Measurements from ENCODE around the gene RBM46.

RBM46 gene

DNA sequence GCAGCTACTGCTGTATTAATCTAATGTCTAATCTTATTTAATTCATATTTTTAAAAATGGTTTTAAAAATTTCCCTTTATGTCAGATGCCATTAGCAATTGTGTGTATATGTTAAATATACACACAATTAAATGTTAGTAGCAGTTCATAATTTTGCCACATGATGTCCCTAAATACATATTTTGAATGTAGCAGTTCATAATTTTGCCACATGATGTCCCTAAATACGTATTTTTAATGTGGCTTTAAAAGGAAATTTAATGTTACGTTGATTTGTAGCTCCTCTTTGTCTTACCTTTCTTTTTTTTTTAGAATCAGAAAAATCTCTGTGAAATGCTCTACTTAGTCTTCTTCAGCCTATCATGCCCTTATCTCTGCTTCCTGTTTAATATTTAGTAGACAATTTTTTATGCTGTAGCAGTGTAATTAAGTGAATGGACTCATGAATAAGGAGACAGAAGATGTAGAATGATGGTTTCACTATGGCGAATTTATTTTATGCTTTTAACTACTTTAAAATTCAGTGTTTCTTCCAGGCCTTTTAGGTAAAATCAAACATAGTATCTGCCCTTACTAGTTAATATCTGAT lies 26.1 kb downstream of the RBM46 start:
- no peaks in the 10 kb centered on the region for H3K4me1 Mint-ChIP-seq
- H3K9me3 Mint-ChIP-seq, result no peaks in the 10 kb centered on the region
- no peak overlapping the region for H3K4me3 Mint-ChIP-seq
- H3K27me3 Mint-ChIP-seq (ENCODE audit: low read depth, poor library complexity), result no peaks in the 10 kb centered on the region
- H3K36me3 Mint-ChIP-seq (ENCODE audit: low read depth), result no peaks in the 10 kb centered on the region
- no peak overlapping the region for H3K27ac Mint-ChIP-seq
- peak; percentile 15 for TF ChIP-seq CTCF (IDR thresholded peaks at IDR 0.05)
- no peak for DNase-seq

GRCh38 chr4:154818230-154818629 lies 37.2 kb downstream of the RBM46 start:
- H3K4me3 Mint-ChIP-seq, result no peak overlapping the region
- no peaks in the 10 kb centered on the region for H3K4me1 Mint-ChIP-seq
- no peak for TF ChIP-seq CTCF (IDR thresholded peaks at IDR 0.05)
- peaks cover 17% of the 10 kb centered on the region for H3K9me3 Mint-ChIP-seq
- no peak overlapping the region for H3K27ac Mint-ChIP-seq
- no peak for DNase-seq
- H3K36me3 Mint-ChIP-seq (ENCODE audit: low read depth), result no peaks in the 10 kb centered on the region
- no peaks in the 10 kb centered on the region for H3K27me3 Mint-ChIP-seq (ENCODE audit: low read depth, poor library complexity)

GRCh38 chr4:154822775-154823174 lies 41.7 kb downstream of the RBM46 start:
- Mint-ChIP-seq H3K9me3 (peaks cover 14% of the 10 kb centered on the region), H3K36me3 (ENCODE audit: low read depth) (no peaks in the 10 kb centered on the region), H3K27me3 (ENCODE audit: low read depth, poor library complexity) (no peaks in the 10 kb centered on the region), H3K27ac (no peak overlapping the region), H3K4me3 (no peak overlapping the region), H3K4me1 (no peaks in the 10 kb centered on the region)
- no peak for DNase-seq
- TF ChIP-seq CTCF (IDR thresholded peaks at IDR 0.05), result no peak

GRCh38 chr4:154836030-154836429 lies 55.0 kb downstream of the RBM46 start:
- no peak for TF ChIP-seq CTCF (IDR thresholded peaks at IDR 0.05)
- Mint-ChIP-seq H3K27ac (no peak overlapping the region), H3K4me1 (no peaks in the 10 kb centered on the region), H3K9me3 (peaks cover 34% of the 10 kb centered on the region), H3K27me3 (ENCODE audit: low read depth, poor library complexity) (peaks cover 5% of the 10 kb centered on the region), H3K4me3 (no peak overlapping the region), H3K36me3 (ENCODE audit: low read depth) (no peaks in the 10 kb centered on the region)
- DNase-seq, result no peak

DNA sequence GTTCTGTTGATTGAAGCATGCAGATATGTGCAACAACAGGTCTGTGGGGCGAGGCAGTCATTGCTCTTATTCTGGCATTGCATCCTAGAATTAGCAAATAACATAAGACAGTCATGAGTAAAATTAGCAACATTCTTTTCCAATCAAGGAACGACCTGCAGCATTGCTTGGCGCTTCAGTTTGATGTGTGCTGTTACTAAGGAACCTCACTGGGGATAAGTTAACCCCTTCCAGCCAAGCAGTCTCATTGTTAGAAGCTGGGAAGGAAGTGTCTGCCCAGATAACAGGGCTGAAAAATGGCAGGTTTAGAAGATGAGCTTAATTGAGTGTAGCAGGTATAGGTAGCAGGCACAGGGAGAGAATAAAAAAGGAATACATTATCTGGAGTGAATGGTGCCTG lies 55.4 kb downstream of the RBM46 start:
- peaks cover 5% of the 10 kb centered on the region for H3K27me3 Mint-ChIP-seq (ENCODE audit: low read depth, poor library complexity)
- no peaks in the 10 kb centered on the region for H3K4me1 Mint-ChIP-seq
- H3K36me3 Mint-ChIP-seq (ENCODE audit: low read depth), result no peaks in the 10 kb centered on the region
- H3K27ac Mint-ChIP-seq, result no peak overlapping the region
- no peak for DNase-seq
- H3K9me3 Mint-ChIP-seq, result peaks cover 34% of the 10 kb centered on the region
- H3K4me3 Mint-ChIP-seq, result no peak overlapping the region
- TF ChIP-seq CTCF (IDR thresholded peaks at IDR 0.05), result no peak

- Mint-ChIP-seq H3K4me3 (no peak overlapping the region), H3K4me1 (no peaks in the 10 kb centered on the region), H3K36me3 (ENCODE audit: low read depth) (no peaks in the 10 kb centered on the region), H3K9me3 (peaks cover 28% of the 10 kb centered on the region), H3K27ac (no peak overlapping the region), H3K27me3 (ENCODE audit: low read depth, poor library complexity) (peaks cover 5% of the 10 kb centered on the region)
- no peak for DNase-seq
- no peak for TF ChIP-seq CTCF (IDR thresholded peaks at IDR 0.05)
Observed at GRCh38 chr4:154838155-154838554, 57.1 kb downstream of the RBM46 start.
